ENCODE results near the gene ATXN2.
"Not testable (repeated sequence)": the region's sequence is repeated elsewhere in the genome, so short reads cannot be mapped to it uniquely, and the experiment has no call there.

The ATXN2 gene

GRCh38 chr12:111408686-111409402, 190.3 kb downstream of the ATXN2 start:
- H3K27ac Mint-ChIP-seq: peak overlapping the region; percentile 38 to 91
- H3K4me3 Mint-ChIP-seq: peak overlapping the region; percentile 89 to 98
- H3K4me1 Mint-ChIP-seq: peaks cover 82% of the 10 kb centered on the region
- no peaks in the 10 kb centered on the region for H3K9me3 Mint-ChIP-seq
- DNase-seq (no peak), ATAC-seq (no peak)
- no peaks in the 10 kb centered on the region for H3K27me3 Mint-ChIP-seq

GRCh38 chr12:111408116-111408440, 191.0 kb downstream of the ATXN2 start:
- Mint-ChIP-seq H3K27ac (peak overlapping the region in 1 of 2 donors; percentile 61), H3K27me3 (no peaks in the 10 kb centered on the region), H3K9me3 (no peaks in the 10 kb centered on the region), H3K4me3 (peak overlapping the region; percentile 89 to 98), H3K4me1 (peaks cover 82% of the 10 kb centered on the region)
- no peak for ATAC-seq
- no peak for DNase-seq

GRCh38 chr12:111407377-111408115, 191.6 kb downstream of the ATXN2 start:
- ATAC-seq: no peak
- H3K9me3 Mint-ChIP-seq: no peaks in the 10 kb centered on the region

GRCh38 chr12:111406474-111407376, 192.4 kb downstream of the ATXN2 start:
- Mint-ChIP-seq H3K4me3 (peak overlapping the region; percentile 89 to 98), H3K27ac (peak overlapping the region; percentile 97 to 98), H3K4me1 (peaks cover 73% of the 10 kb centered on the region), H3K9me3 (no peaks in the 10 kb centered on the region), H3K27me3 (no peaks in the 10 kb centered on the region)
- peak; percentile 10 for ATAC-seq
- peak in 1 of 2 donors; percentile 76 for DNase-seq

More at GRCh38 chr12:111407377-111408115, 191.6 kb downstream of the ATXN2 start:
- Mint-ChIP-seq H3K4me1 (peaks cover 81% of the 10 kb centered on the region), H3K27ac (peak overlapping the region; percentile 52 to 98), H3K27me3 (no peaks in the 10 kb centered on the region), H3K4me3 (peak overlapping the region; percentile 89 to 98)
- DNase-seq: no peak

GRCh38 chr12:111405859-111406473, 193.1 kb downstream of the ATXN2 start, which contains the start of gene SH2B3:
Gene SH2B3, plus strand, starts transcription at chr12:111405923. Its CDS starts 12,223 bp downstream, at chr12:111418146.
- peak; percentile 47 for ATAC-seq
- DNase-seq: peak; percentile 86
- Mint-ChIP-seq H3K4me3 (peak within 1 kb of the TSS; percentile 93 to 98), H3K4me1 (peaks cover 65% of the 10 kb centered on the region), H3K9me3 (no peaks in the 10 kb centered on the region), H3K27ac (peak within 1 kb of the TSS; percentile 99), H3K27me3 (no peaks in the 10 kb centered on the region)

GRCh38 chr12:111405149-111405858, 193.8 kb downstream of the ATXN2 start:
- Mint-ChIP-seq H3K9me3 (no peaks in the 10 kb centered on the region), H3K4me1 (peaks cover 62% of the 10 kb centered on the region), H3K27me3 (no peaks in the 10 kb centered on the region), H3K27ac (peak overlapping the region; percentile 99), H3K4me3 (peak overlapping the region; percentile 81 to 93)
- peak; percentile 81 for ATAC-seq
- DNase-seq: peak; percentile 99 to 100

GRCh38 chr12:111404362-111405148, 194.6 kb downstream of the ATXN2 start:
- H3K4me3 Mint-ChIP-seq: peak overlapping the region; percentile 81 to 93
- peak overlapping the region; percentile 99 for H3K27ac Mint-ChIP-seq
- H3K9me3 Mint-ChIP-seq: peaks cover 3 to 5% of the 10 kb centered on the region in 2 donors
- no peaks in the 10 kb centered on the region for H3K27me3 Mint-ChIP-seq
- H3K4me1 Mint-ChIP-seq: peaks cover 62% of the 10 kb centered on the region
- peak; percentile 79 to 83 for DNase-seq
- ATAC-seq: peak; percentile 32

- ATAC-seq, DNase-seq, H3K27ac Mint-ChIP-seq, H3K27me3 Mint-ChIP-seq, H3K9me3 Mint-ChIP-seq, H3K4me3 Mint-ChIP-seq: not testable (repeated sequence)
- H3K4me1 Mint-ChIP-seq: peaks cover 58% of the 10 kb centered on the region
Observed at GRCh38 chr12:111402490-111402824, 196.7 kb downstream of the ATXN2 start.
